Measurements from ENCODE around the gene CCDC85A.

CCDC85A gene

DNA sequence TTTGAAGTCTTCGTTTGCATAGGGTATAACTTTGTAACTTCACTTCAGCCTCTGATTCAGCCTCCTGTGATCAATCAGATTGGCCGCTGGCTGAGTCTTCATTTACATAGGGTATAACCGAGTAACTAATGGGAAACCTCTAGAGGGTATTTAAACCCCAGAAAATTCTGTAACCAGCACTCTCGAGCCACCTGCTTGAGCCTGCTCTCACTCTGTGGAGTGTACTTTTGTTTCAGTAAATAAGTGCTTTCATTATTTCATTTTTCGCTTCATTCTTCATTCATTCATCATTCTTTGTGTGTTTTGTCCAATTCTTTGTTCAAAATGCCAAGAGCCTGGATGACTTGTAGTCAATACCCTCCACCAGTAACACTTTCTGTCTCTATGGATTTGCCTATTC, 56.4 kb downstream of the CCDC85A start:
- Mint-ChIP-seq H3K4me3 (no peak overlapping the region), H3K9me3 (peaks cover 3% of the 10 kb centered on the region), H3K4me1 (no peaks in the 10 kb centered on the region), H3K27ac (no peak overlapping the region), H3K36me3 (no peaks in the 10 kb centered on the region), H3K27me3 (no peaks in the 10 kb centered on the region)
- no peak for DNase-seq
- CTCF ChIA-PET = no interaction called here

DNA sequence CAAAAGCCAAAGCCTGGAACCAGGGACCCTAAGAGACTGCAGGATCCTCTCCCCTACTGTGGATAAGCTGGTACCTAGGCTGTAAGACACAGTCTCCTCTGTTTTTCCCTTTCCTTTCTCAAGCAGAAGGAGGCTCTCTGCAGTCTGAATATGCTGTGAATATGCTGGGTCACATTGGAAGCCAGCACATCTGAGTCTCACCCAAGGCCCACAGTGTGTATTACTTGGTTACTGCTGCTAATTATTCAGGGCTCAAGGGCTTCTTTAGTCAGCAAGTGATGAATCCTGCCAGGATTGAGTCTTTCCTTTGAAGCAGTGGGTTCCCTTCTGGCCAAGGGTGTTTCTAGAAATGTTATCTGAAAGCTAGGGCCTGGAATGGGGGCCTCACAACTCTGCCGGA, 60.7 kb downstream of the CCDC85A start:
- Mint-ChIP-seq H3K27me3 (no peaks in the 10 kb centered on the region), H3K4me3 (no peak overlapping the region), H3K36me3 (no peaks in the 10 kb centered on the region), H3K9me3 (peaks cover 3% of the 10 kb centered on the region), H3K4me1 (no peaks in the 10 kb centered on the region), H3K27ac (no peak overlapping the region)
- CTCF ChIA-PET = no interaction called here
- no peak for DNase-seq

DNA sequence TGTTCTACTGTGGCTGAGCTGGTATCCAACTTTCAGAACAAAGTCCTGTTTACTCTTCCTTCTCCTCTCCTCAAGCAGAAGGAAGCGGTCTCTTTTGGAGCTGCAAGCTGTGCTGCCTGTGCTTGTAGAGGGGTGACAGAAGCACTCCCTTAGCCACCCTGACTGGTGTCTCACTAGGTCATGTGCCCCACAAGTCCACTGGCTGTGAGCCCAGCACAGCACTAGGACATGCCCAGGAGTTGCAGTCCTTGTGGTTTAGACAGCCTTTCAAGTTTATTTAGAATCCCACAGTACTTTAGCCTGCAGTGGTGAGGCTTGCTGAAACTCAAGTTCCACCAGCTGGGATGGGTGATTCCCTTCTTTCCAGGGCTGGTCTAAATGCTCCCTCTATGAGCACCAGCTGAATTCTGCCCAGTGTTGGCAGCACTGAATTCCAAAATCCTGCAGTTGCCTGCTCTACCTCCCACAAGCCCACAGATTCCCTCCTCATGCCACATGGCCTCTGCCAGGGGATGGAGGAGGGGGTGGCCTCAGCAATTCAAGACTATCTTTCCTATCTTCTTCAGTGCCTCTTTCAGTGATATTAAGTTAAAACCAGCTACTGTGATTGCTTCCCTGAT, 61.2 kb downstream of the CCDC85A start:
- H3K36me3 Mint-ChIP-seq = no peaks in the 10 kb centered on the region
- H3K9me3 Mint-ChIP-seq = peaks cover 3% of the 10 kb centered on the region
- CTCF ChIA-PET = no interaction called here

DNA sequence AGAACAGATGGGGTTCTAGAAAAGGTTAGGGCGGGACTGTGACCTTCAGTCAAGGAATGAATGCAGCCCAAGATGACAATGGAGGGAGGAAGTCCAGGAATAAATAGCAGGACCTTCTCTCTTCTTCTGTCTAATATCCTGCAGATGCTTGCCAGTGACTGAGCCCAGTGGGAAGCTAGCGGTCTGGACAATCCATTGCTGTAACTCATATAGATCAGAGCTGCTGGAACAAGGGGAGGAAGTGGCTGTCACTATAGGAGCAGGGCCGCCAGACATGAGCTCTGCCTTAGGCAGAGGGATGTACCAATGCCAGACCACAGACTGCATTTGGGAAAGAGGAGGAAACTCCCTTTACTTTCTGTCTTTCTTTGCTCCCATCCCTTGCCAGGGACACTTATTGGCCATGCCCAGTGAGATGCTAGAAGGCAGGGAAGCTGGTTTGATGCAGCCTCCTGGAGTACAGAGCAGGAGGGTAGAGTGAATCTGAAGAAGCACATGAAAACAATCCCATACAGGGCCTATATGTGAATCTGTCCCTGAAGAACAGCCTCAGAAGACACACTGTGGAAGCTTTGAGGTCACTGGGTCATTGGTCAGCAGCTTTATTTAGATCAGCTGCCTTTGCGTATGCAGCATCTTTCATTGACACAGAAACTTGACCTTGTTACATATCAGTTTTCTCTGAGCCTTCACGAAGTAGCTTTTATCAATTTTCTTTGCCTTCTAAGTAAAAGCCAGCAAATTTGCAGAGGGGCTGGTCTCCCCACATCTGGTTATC, 65.4 kb downstream of the CCDC85A start:
- no peak for DNase-seq

More for the DNA sequence above, 61.2 kb downstream of the CCDC85A start:
- Mint-ChIP-seq H3K4me3 (no peak overlapping the region), H3K27ac (no peak overlapping the region), H3K4me1 (no peaks in the 10 kb centered on the region), H3K27me3 (no peaks in the 10 kb centered on the region)
- no peak for DNase-seq

DNA sequence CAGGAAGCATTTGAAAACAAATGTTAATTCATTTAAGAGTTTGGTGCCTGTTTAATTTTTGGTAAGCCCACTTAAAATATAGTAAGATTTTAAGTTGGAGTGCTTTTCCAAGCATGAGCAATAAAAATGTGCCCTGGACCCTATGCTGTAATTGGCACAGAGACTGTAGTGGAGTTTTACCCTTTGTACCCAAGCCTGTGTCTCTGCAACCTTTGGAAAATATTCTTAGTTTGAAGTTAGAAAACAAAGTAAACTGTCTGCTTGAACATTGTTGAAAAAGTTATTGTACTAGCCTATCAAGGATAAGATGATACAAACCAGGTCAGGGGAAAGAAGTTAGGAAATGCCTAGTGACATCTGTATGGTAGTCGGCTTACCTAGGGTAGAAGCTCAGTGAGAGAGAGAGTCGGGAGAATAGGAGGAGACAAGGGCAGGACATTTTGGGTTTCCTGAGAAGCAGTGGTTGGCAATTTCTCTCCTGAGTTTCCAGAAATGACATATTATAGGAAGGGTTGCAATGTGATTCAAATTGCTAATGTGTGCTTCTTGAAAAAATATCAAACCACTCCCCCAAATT, 66.5 kb downstream of the CCDC85A start:
- no peaks in the 10 kb centered on the region for H3K36me3 Mint-ChIP-seq
- H3K4me1 Mint-ChIP-seq = no peaks in the 10 kb centered on the region
- H3K4me3 Mint-ChIP-seq = no peak overlapping the region
- H3K27me3 Mint-ChIP-seq = no peaks in the 10 kb centered on the region
- CTCF ChIA-PET = no interaction called here
- H3K9me3 Mint-ChIP-seq = peaks cover 2% of the 10 kb centered on the region
- no peak overlapping the region for H3K27ac Mint-ChIP-seq
- no peak for DNase-seq

More for the DNA sequence above, 65.4 kb downstream of the CCDC85A start:
- no peaks in the 10 kb centered on the region for H3K4me1 Mint-ChIP-seq
- no peaks in the 10 kb centered on the region for H3K36me3 Mint-ChIP-seq
- no peaks in the 10 kb centered on the region for H3K27me3 Mint-ChIP-seq
- CTCF ChIA-PET = no interaction called here
- no peak overlapping the region for H3K27ac Mint-ChIP-seq
- H3K4me3 Mint-ChIP-seq = no peak overlapping the region
- H3K9me3 Mint-ChIP-seq = no peaks in the 10 kb centered on the region

DNA sequence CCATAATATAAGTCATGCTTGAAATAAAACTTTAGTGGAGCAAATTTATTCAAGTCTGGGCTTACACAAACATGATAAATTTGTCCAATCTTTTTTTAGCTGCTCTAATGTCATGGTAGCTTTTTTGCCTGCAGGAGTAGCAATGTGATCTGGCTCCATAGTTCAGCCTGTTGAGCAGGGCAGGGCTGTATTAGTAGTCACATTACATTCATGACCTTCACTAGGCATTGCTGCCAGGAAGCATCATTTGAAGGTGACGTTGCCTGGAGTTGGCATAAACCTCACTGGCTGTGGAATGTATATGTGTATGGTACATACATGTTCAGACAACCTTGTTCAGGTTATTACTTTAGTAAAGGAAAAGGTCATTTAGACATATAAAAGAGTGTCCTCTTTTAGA, 76.6 kb downstream of the CCDC85A start:
- Mint-ChIP-seq H3K27ac (no peak overlapping the region), H3K36me3 (no peaks in the 10 kb centered on the region), H3K27me3 (no peaks in the 10 kb centered on the region), H3K4me3 (no peak overlapping the region), H3K4me1 (no peaks in the 10 kb centered on the region), H3K9me3 (no peaks in the 10 kb centered on the region)
- CTCF ChIA-PET = no interaction called here
- DNase-seq = no peak

DNA sequence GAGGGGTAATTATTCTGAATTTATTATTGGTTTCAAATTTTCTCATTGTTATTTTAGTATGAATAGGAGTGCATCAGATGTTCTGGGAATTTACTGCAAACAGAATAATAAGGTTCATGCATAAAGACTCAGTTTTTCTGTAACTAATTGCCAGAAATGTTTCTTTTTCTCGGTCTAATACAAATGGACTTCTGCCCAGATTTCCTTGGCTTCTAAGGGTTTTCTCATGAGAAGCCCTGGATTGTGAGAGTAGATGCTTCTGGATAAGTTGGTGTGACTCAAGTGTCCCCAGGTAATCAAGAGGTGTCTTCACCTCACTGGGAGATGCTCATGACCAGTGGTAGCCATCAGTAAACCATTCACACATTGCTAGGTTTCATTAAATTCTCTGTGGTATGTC, 78.5 kb downstream of the CCDC85A start:
- H3K4me3 Mint-ChIP-seq = no peak overlapping the region
- no peaks in the 10 kb centered on the region for H3K36me3 Mint-ChIP-seq
- H3K27ac Mint-ChIP-seq = no peak overlapping the region
- no peaks in the 10 kb centered on the region for H3K4me1 Mint-ChIP-seq
- H3K27me3 Mint-ChIP-seq = no peaks in the 10 kb centered on the region
- DNase-seq = no peak
- CTCF ChIA-PET = no interaction called here
- H3K9me3 Mint-ChIP-seq = no peaks in the 10 kb centered on the region

DNA sequence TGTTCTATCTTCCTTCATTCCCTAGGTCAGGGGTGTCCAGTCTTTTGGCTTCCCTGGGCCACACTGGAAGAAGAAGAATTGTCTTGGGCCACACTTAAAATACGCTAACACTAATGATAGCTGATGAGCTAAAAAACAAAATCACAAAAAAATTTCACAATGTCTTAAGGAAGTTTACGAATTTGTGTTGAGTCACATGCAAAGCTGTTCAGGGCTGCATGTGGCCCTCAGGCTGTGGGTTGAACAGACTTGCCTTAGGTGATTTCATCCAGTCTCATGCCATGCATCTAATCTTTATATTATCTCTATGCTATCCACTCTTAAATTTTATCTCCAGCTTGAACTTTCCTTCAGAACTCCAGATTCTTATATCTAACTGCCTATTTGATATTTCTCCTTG, 80.1 kb downstream of the CCDC85A start:
- H3K4me1 Mint-ChIP-seq = no peaks in the 10 kb centered on the region
- H3K4me3 Mint-ChIP-seq = no peak overlapping the region
- no peaks in the 10 kb centered on the region for H3K9me3 Mint-ChIP-seq
- CTCF ChIA-PET = no interaction called here
- no peak overlapping the region for H3K27ac Mint-ChIP-seq
- no peaks in the 10 kb centered on the region for H3K27me3 Mint-ChIP-seq
- DNase-seq = no peak
- H3K36me3 Mint-ChIP-seq = no peaks in the 10 kb centered on the region

DNA sequence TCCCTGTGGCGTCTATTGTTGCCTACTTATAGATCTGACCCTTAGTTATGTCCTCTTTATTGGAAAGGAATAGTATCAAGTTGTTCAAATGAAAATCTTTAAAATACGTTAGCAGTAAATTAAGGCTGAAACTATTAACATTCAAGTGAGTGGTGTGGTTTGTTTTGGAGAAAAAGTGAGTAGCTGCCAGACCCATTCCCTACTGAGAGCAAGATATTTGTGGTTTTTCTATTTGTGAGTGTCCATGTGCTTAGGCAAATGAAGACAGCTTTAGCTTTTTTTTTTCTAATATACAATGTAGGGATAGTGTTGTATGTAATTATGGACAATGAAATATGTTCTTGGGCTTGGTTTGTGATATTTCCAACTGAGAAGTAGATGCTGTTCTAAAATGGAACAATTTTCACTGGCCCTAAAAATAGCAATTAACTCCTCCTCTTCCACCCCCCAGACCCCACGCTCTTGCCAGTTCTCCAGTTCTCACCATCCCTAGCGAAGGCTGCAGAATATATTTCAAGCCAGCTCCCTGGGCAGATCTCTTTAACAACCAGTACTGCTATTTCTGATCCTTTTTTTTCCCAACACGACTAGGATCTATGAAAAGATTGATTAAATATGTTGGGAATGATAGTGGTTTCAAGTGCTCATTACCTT, 83.1 kb downstream of the CCDC85A start:
- Mint-ChIP-seq H3K36me3 (no peaks in the 10 kb centered on the region), H3K4me3 (no peak overlapping the region), H3K27ac (no peak overlapping the region), H3K4me1 (no peaks in the 10 kb centered on the region), H3K9me3 (no peaks in the 10 kb centered on the region), H3K27me3 (no peaks in the 10 kb centered on the region)
- CTCF ChIA-PET = no interaction called here
- no peak for DNase-seq

DNA sequence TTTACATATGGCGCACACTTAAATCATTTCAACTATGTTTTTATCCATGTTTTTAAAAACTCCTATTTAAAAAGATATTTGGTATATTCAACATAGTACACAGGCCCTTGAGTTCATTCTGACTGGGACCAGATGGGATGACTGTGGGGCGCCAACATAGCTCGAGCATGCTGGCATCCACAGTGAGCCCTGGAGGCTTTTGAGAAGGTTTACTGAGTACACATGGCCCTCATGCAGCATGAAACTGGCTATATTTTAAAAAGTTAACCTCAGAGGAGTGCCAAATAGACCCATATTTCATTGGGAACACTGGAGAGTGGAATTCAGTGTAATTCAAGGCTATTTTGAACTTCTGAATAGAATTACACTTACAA, 83.6 kb downstream of the CCDC85A start:
- Mint-ChIP-seq H3K4me3 (no peak overlapping the region), H3K9me3 (no peaks in the 10 kb centered on the region), H3K27me3 (no peaks in the 10 kb centered on the region), H3K4me1 (no peaks in the 10 kb centered on the region), H3K36me3 (no peaks in the 10 kb centered on the region), H3K27ac (no peak overlapping the region)
- CTCF ChIA-PET = no interaction called here
- DNase-seq = no peak

DNA sequence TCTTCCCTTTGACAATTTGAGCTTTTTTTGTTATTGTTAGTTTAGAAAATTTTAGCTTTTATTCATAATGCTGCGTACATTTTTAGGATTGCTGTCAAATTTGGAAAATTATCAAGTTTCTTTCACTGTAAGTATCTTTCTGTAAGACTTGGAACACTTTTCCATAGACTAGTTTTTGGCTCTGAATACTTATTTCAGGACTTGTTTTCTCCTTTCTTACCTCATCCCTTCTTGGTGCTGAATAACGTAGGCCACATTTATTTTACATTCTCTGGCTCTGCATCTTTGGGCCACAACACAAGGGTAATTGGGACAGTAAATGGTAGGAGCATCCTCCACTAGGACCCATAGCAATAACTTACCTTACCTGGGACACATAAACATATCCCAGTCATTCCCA, 85.1 kb downstream of the CCDC85A start:
- no peaks in the 10 kb centered on the region for H3K4me1 Mint-ChIP-seq
- no peak for DNase-seq
- H3K27me3 Mint-ChIP-seq = no peaks in the 10 kb centered on the region
- CTCF ChIA-PET = no interaction called here
- H3K27ac Mint-ChIP-seq = no peak overlapping the region
- no peaks in the 10 kb centered on the region for H3K36me3 Mint-ChIP-seq
- no peaks in the 10 kb centered on the region for H3K9me3 Mint-ChIP-seq
- H3K4me3 Mint-ChIP-seq = no peak overlapping the region

DNA sequence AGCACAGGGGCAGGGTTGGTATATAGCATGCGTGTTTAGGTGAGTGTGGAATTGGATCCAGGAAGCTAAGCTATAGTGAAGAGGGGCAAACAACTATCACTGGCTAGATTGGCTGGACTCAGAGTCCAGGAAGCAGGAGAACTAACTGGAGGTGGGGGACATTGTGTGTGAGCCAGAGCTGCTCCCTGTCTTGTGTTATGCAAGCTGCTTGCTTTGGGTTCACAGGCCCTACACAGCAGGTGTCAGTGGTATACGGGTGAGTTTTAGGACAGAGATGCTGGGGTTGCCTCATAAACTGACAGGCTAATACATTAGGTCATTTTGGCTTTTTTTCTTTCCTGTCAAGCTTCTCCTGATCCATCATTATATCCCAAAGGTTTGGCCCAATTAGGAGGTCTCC, 87.5 kb downstream of the CCDC85A start:
- Mint-ChIP-seq H3K4me1 (no peaks in the 10 kb centered on the region), H3K36me3 (no peaks in the 10 kb centered on the region)
- no peak for DNase-seq

DNA sequence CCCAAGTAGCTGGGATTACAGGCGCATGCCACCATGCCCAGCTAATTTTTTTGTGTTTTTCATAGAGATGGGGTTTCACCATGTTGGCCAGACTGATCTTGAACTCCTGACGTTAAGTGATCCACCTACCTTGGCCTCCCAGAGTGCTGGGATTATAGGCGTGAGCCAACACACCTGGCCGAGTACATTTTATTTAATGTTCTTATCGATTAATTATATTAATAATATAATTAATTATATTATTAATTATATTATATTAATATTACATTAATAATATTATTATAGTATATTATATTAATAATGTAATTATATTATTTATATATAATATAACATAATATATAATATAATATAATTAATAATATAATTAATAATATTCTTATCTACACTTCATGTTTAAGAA, 101.4 kb downstream of the CCDC85A start:
- Mint-ChIP-seq H3K9me3 (no peaks in the 10 kb centered on the region), H3K27ac (no peak overlapping the region), H3K27me3 (no peaks in the 10 kb centered on the region), H3K36me3 (no peaks in the 10 kb centered on the region), H3K4me3 (no peak overlapping the region), H3K4me1 (no peaks in the 10 kb centered on the region)
- DNase-seq = no peak
- CTCF ChIA-PET = no interaction called here

More for the DNA sequence above, 87.5 kb downstream of the CCDC85A start:
- Mint-ChIP-seq H3K27me3 (no peaks in the 10 kb centered on the region), H3K9me3 (no peaks in the 10 kb centered on the region), H3K4me3 (no peak overlapping the region), H3K27ac (no peak overlapping the region)
- CTCF ChIA-PET = no interaction called here

DNA sequence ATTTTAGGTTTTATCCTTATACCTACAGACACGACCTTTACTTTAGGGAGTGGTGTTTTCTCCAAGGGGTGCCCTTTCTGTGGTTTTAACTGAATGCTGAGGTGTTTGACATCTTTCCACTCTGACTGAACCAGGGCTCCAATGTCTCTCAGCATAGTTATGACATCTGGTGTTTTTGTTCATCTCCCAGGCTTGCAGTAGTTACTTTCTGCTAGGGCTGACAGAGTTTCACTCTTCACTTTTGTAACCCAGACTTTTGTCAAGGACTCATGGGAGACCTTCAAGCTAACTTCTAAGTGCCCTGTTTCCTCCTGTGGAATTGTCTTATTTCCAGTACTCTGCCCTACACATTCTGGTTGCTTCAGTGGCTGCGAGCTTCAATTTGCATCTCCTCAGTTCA, 103.1 kb downstream of the CCDC85A start:
- Mint-ChIP-seq H3K36me3 (no peaks in the 10 kb centered on the region), H3K4me3 (no peak overlapping the region), H3K27me3 (no peaks in the 10 kb centered on the region), H3K27ac (no peak overlapping the region), H3K4me1 (no peaks in the 10 kb centered on the region), H3K9me3 (no peaks in the 10 kb centered on the region)
- no peak for DNase-seq
- CTCF ChIA-PET = no interaction called here

DNA sequence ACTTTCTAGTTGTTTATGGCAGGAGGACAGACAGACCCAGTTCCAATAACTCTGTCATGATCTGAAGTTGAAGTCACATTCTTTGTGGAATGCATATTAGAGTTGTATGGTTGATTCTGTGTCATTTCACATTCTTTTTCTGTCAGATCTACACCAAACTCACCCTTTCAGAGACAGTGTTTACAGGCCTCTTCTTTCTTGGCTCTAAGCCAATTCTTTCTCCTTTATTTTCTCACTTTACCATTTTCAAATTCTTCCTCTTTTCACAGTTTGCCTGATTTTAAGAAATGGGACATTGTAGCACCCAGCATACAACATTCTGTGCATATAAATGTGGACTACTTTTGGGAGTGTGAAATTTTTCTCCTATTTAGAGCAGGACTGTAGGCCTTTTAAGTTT, 103.7 kb downstream of the CCDC85A start:
- Mint-ChIP-seq H3K36me3 (no peaks in the 10 kb centered on the region), H3K4me3 (no peak overlapping the region), H3K9me3 (no peaks in the 10 kb centered on the region), H3K27me3 (no peaks in the 10 kb centered on the region), H3K4me1 (no peaks in the 10 kb centered on the region), H3K27ac (no peak overlapping the region)
- CTCF ChIA-PET = no interaction called here
- DNase-seq = no peak
